OCI-LY1 (cell line): ENCODE measurements around the gene HCST.

Source experiments
- CTCF ChIP-seq: fragments of 200-600 bp; sonication (generic), shearing (Covaris generic); IDR thresholded peaks from 2 replicates; pipeline ENCODE4 v1.5.1; 2017; ENCODE audit warnings: mild to moderate bottlenecking, antibody characterized with exemption, low read length, moderate library complexity, mixed read lengths
- EZH2 ChIP-seq: fragments of 200-600 bp; sonication (generic), shearing (Covaris generic); IDR thresholded peaks from 2 replicates; pipeline ENCODE4 v1.8.0; 2017; ENCODE audit warnings: borderline replicate concordance, mixed run types, mild to moderate bottlenecking, antibody characterized with exemption, low read length, moderate library complexity, mixed read lengths

DNA sequence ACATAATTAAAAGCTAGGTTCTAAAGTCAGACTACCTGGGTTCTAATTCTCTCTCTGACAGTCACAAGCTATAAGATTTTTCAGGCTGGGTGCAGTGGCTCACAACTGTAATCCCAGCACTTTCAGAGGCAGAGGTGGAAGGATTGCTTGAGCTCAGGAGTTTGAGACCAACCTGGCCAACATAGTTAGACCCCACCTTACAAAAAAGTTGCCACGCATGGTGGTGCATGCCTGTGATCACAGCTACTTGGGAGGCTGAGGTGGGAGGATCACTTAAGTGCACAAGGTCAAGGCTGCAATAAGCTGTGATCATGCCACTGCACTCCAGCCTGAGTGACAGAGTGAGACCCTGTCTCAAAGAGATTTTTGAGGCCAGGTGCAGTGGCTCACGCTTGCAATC is 8.0 kb upstream of the HCST start:
- TF ChIP-seq CTCF (no peak), EZH2 (no peak)
